Endothelial cell (in vitro differentiated cells): Measurements from ENCODE around the gene FADS1. TPM values are rescaled to one million over a fixed set of nuclear protein-coding genes. Genes with fewer than 3 reads are reported as not detected.

ENCODE experiments used
- DNase-seq: peaks from one replicate; pipeline ENCODE4 v3.0.0; 2021; ENCODE audit warnings: low spot score
- H3K27ac Mint-ChIP-seq: one replicate; pipeline ENCODE4 v1.8.0; 2021; ENCODE audit warnings: mixed read lengths, inconsistent platforms; ENCODE audit not compliant: unreplicated experiment
- H3K27me3 Mint-ChIP-seq: one replicate; pipeline ENCODE4 v1.8.0; 2021; ENCODE audit warnings: mild to moderate bottlenecking, moderate library complexity, mixed read lengths, inconsistent platforms; ENCODE audit not compliant: unreplicated experiment
- H3K36me3 Mint-ChIP-seq: one replicate; pipeline ENCODE4 v1.8.0; 2021; ENCODE audit warnings: mild to moderate bottlenecking, low read depth, mixed read lengths, inconsistent platforms; ENCODE audit not compliant: unreplicated experiment
- H3K4me1 Mint-ChIP-seq: one replicate; pipeline ENCODE4 v1.8.0; 2021; ENCODE audit warnings: mild to moderate bottlenecking, mixed read lengths, inconsistent platforms; ENCODE audit not compliant: unreplicated experiment
- H3K4me3 Mint-ChIP-seq: one replicate; pipeline ENCODE4 v1.8.0; 2021; ENCODE audit warnings: mild to moderate bottlenecking, mixed read lengths, inconsistent platforms; ENCODE audit not compliant: unreplicated experiment
- H3K9me3 Mint-ChIP-seq: one replicate; pipeline ENCODE4 v1.8.0; 2021; ENCODE audit warnings: mixed read lengths, inconsistent platforms; ENCODE audit not compliant: unreplicated experiment
- CTCF ChIP-seq: fragments of 200-600 bp; sonication (generic); IDR thresholded peaks from one replicate; pipeline ENCODE4 v1.5.0; 2021; ENCODE audit warnings: antibody characterized with exemption; ENCODE audit not compliant: unreplicated experiment
- total RNA-seq: library from RNA; stranded (reverse); fragmentation: NEBNext Ultra II Directional; extraction: Animal tissue kit (Norgen Biotek cat#: 25700); gene quantifications from one replicate; pipeline ENCODE4 v1.2.1, GENCODE V29; 2021; ENCODE audit not compliant: unreplicated experiment

Gene FADS1
- total RNA-seq, 1 donor from 2014 or later, result 102 TPM

GRCh38 chr11:61792310-61793082 lies 24.3 kb downstream of the FADS1 start, which contains the start of the genes FEN1 and TMEM258:
Gene FEN1 (plus strand): TSS chr11:61792911. CDS start chr11:61795362, 2,451 bp downstream.
Gene TMEM258 (minus strand): TSS chr11:61792599. CDS start chr11:61792558, 41 bp downstream.
- Mint-ChIP-seq H3K9me3 (no peaks in the 10 kb centered on the region), H3K27ac (peak within 1 kb of the TSS; percentile 100), H3K4me3 (peak within 1 kb of the TSS; percentile 95), H3K27me3 (peaks cover 25% of the 10 kb centered on the region), H3K36me3 (peaks cover 13% of the 10 kb centered on the region), H3K4me1 (peaks cover 17% of the 10 kb centered on the region)
- no peak for TF ChIP-seq CTCF
- DNase-seq, result peak; percentile 85

- peak overlapping the region; percentile 95 for H3K4me3 Mint-ChIP-seq
- DNase-seq, result peak; percentile 66
- peaks cover 17% of the 10 kb centered on the region for H3K4me1 Mint-ChIP-seq
- H3K27me3 Mint-ChIP-seq, result peaks cover 23% of the 10 kb centered on the region
- H3K9me3 Mint-ChIP-seq, result no peaks in the 10 kb centered on the region
- peak overlapping the region; percentile 100 for H3K27ac Mint-ChIP-seq
- H3K36me3 Mint-ChIP-seq, result peaks cover 13% of the 10 kb centered on the region
- TF ChIP-seq CTCF, result peak; percentile 24
Measured at GRCh38 chr11:61791737-61792309, 25.0 kb downstream of the FADS1 start.

GRCh38 chr11:61787928-61788491 lies 28.8 kb downstream of the FADS1 start:
- Mint-ChIP-seq H3K36me3 (peaks cover 21% of the 10 kb centered on the region), H3K9me3 (no peaks in the 10 kb centered on the region), H3K27ac (no peak overlapping the region), H3K4me1 (peaks cover 9% of the 10 kb centered on the region), H3K4me3 (no peak overlapping the region), H3K27me3 (peaks cover 15% of the 10 kb centered on the region)
- peak; percentile 20 for TF ChIP-seq CTCF
- DNase-seq, result peak; percentile 53

GRCh38 chr11:61785837-61786402 lies 30.9 kb downstream of the FADS1 start:
- Mint-ChIP-seq H3K27ac (no peak overlapping the region), H3K4me1 (no peaks in the 10 kb centered on the region), H3K27me3 (peaks cover 4% of the 10 kb centered on the region), H3K9me3 (no peaks in the 10 kb centered on the region), H3K4me3 (no peak overlapping the region), H3K36me3 (peaks cover 14% of the 10 kb centered on the region)
- TF ChIP-seq CTCF, result no peak
- no peak for DNase-seq

- no peak for TF ChIP-seq CTCF
- H3K27ac Mint-ChIP-seq, result no peak overlapping the region
- no peak for DNase-seq
Measured at GRCh38 chr11:61784506-61784805, 32.3 kb downstream of the FADS1 start.

More at GRCh38 chr11:61784506-61784805, 32.3 kb downstream of the FADS1 start:
- Mint-ChIP-seq H3K4me1 (no peaks in the 10 kb centered on the region), H3K27me3 (peaks cover 1% of the 10 kb centered on the region), H3K9me3 (no peaks in the 10 kb centered on the region), H3K36me3 (peaks cover 14% of the 10 kb centered on the region), H3K4me3 (no peak overlapping the region)
